ENCODE measurements around the gene CST9.

GRCh38 chr20:23629542-23630391, 24.1 kb upstream of the CST9 start:
- TF ChIP-seq, protein P1, sequence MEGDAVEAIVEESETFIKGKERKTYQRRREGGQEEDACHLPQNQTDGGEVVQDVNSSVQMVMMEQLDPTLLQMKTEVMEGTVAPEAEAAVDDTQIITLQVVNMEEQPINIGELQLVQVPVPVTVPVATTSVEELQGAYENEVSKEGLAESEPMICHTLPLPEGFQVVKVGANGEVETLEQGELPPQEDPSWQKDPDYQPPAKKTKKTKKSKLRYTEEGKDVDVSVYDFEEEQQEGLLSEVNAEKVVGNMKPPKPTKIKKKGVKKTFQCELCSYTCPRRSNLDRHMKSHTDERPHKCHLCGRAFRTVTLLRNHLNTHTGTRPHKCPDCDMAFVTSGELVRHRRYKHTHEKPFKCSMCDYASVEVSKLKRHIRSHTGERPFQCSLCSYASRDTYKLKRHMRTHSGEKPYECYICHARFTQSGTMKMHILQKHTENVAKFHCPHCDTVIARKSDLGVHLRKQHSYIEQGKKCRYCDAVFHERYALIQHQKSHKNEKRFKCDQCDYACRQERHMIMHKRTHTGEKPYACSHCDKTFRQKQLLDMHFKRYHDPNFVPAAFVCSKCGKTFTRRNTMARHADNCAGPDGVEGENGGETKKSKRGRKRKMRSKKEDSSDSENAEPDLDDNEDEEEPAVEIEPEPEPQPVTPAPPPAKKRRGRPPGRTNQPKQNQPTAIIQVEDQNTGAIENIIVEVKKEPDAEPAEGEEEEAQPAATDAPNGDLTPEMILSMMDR (IDR thresholded peaks at IDR 0.05), result no peak
- no peak for TF ChIP-seq POLR2A (IDR thresholded peaks at IDR 0.05)
